Epithelial cell of proximal tubule (primary cell): ENCODE results near the gene GAS7. TPM values are rescaled to one million over a fixed set of nuclear protein-coding genes. Genes with fewer than 3 reads are reported as not detected.

Experiments
- DNase-seq: peaks from one replicate; pipeline ENCODE4 v3.0.0-alpha.2; 2011; ENCODE audit warnings: low read depth
- H3K4me3 ChIP-seq: 2 replicates; pipeline ENCODE4 v1.5.1; 2011; ENCODE audit warnings: low read depth, mild to moderate bottlenecking, low read length
- total RNA-seq: library from RNA; depleted of rRNA; stranded (reverse); fragments of >200 nt; gene quantifications from 2 replicates; pipeline ENCODE4 v1.2.3, GENCODE V29; 2015
- TF ChIP-seq, protein P1 (sequence below): conservative IDR thresholded peaks from 2 replicates; pipeline ENCODE4 v1.5.1; 2012; ENCODE audit warnings: low read depth, mild to moderate bottlenecking, low read length

The GAS7 gene
- total RNA-seq, 1 donor from 2014 or later, result 2.5 TPM

DNA sequence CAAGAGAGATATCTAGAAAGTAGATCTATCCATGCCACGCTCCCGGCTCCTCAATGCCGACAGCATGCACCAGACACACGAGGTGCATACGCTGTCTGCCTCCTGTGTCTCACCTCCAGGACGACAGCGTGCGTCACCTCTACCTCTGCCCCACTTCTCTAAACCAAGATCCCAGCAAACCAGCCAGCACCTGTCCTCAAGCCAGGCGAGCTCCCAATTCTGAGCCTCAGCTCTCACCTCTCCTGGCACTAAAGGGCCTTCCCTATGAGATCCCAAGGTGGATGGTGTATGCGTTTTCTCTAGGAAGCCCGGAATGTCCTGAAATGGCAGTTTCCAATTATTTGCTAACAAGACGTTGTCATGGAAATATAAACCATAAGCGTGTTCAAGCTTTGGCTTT is 257.1 kb downstream of the GAS7 start:
- TF ChIP-seq, protein P1, sequence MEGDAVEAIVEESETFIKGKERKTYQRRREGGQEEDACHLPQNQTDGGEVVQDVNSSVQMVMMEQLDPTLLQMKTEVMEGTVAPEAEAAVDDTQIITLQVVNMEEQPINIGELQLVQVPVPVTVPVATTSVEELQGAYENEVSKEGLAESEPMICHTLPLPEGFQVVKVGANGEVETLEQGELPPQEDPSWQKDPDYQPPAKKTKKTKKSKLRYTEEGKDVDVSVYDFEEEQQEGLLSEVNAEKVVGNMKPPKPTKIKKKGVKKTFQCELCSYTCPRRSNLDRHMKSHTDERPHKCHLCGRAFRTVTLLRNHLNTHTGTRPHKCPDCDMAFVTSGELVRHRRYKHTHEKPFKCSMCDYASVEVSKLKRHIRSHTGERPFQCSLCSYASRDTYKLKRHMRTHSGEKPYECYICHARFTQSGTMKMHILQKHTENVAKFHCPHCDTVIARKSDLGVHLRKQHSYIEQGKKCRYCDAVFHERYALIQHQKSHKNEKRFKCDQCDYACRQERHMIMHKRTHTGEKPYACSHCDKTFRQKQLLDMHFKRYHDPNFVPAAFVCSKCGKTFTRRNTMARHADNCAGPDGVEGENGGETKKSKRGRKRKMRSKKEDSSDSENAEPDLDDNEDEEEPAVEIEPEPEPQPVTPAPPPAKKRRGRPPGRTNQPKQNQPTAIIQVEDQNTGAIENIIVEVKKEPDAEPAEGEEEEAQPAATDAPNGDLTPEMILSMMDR, result no peak
- DNase-seq, result no peak
- no peak overlapping the region for H3K4me3 ChIP-seq

DNA sequence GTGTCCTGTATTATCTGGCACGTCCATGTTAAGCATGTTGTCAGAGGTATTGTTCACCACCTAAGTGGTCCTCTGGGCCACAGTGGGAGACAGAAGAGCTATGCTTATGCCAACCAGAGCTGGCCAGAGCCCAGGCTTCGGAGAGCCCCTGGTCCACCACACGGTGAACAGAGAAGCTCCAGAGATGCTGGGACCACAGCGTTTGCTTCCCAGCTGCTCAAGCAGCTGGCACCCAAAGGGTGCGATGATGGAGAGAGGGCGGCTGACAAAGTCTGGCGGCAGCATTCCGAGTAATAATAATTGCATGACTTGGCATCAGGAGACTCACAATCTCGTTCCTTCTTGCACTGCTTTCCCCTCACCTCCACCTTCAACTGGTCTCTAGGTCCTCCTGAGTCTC is 257.6 kb downstream of the GAS7 start:
- TF ChIP-seq, protein P1, result no peak
- DNase-seq, result no peak
- no peak overlapping the region for H3K4me3 ChIP-seq

DNA sequence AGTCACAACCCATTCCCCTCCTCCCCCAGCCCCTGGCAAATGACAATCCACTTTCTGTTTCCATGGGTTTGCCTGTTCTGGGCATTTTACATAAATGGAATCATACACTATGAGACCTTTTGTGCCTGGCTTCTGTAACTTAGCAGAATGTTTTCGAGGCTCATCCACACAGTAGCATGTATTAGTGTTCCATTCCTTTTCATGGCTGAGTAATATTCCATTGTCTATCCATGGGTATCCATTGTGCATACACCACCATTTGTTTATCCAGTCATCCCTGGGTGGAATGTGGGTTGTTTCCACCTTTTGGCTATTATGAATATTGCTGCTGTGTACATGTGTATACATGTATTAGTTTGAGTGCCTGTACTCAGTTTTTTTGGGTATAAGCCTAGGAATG is 259.6 kb downstream of the GAS7 start:
- no peak overlapping the region for H3K4me3 ChIP-seq
- TF ChIP-seq, protein P1, result no peak
- no peak for DNase-seq

DNA sequence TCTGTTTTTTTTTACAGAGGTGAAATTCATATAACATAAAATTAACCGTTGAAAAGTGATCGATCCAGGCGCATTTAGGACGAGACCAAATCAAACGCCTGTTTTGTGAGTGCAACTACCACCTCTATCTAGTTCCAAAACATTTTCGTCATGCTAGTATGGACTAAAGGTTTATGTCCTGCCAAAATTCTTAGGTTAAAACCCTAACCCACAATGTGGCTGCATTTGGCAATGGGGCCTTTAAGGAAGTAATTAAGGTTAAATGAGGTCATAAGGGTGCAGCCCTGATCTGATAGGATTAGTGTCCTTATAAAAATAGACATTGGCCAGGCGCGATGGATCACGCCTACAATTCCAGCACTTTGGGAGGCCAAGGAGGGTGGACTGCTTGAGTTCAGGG is 260.5 kb downstream of the GAS7 start:
- TF ChIP-seq, protein P1, result no peak
- H3K4me3 ChIP-seq, result no peak overlapping the region
- no peak for DNase-seq

DNA sequence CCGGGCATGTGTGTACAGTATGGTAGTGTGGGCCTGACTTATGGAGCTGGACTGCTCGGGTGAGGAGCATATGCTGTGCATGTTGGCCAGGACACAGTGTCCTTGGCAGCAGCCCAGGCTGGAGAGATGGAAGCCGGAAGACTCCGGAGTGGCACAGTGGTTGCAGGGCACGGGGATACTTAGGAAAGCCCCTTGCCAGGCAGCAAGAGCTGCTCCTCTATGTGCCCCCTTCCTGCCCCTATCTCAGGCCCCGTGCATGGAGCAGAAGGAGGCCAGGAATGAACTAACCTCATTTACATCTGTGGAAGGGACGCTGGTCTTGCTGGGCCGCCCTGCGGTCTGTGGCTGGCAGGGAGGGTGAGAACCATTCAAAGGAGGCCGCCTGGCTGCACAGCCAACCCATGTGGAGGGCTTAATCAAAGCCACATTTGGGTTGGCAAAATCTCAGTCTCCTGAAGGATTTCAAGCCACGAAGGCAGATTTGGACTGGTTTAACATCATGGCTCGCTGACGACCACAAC is 261.1 kb downstream of the GAS7 start:
- H3K4me3 ChIP-seq, result no peak overlapping the region
- TF ChIP-seq, protein P1, result no peak
- no peak for DNase-seq

DNA sequence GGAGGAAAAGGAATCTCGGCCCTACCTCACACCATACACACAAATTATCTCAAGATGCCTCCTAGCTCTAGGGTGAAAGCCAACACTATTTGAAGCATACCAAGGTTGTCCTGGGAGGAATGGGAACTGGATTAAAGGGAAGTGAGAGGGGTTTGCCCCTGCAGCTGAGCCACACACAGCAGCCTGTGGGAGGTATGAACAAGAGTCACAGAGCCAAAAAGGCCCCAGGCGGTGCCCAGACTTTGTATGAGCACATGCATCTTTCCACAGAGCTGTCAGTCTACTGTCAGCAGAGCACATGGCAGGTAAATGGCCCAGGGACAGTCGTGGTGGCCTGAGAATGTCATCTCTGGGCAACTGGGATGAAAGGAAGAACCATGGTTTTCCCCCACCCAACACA is 262.3 kb downstream of the GAS7 start:
- TF ChIP-seq, protein P1, result no peak
- no peak for DNase-seq
- no peak overlapping the region for H3K4me3 ChIP-seq

DNA sequence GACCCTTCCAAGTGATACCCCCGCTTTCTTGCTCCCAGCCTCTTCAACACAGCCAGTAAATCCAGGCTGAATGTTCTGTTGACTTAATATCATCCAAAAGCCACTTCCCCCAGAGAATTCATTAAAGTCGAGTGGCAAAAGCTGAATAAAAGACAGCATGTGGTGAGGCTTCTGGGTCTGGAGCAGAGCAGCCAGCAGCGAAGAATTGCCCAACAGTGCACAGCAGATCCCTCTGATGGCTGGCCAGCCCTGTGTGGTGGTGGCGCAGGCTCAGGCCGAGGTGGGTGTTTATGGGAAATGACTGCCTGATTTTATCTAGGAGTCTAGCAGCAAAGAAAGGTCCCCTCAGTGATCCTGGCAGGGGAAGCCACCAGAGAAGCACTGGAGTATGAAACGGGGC is 263.0 kb downstream of the GAS7 start:
- TF ChIP-seq, protein P1, result no peak
- H3K4me3 ChIP-seq, result no peak overlapping the region
- DNase-seq, result no peak
